ENCODE results near the gene FBXW8.

Gene FBXW8

DNA sequence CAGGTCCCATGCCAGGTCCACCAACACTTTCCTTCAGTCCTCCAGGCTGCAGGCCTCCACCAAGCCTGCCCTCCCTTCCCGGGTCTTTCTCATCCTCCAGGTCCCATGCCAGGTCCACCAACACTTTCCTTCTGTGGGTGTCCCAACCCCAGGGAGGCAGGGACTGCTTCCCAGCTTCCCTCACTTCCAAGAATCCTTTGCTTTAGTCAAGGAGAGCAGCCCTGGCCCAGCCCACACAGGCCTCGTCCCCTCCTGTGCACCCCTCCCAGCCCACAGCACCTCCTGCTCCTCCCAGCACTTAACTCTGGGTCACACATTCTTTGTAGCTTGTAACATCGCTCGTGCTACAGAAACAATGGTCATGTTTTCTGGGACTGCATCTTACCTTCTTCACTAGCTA is 115.6 kb downstream of the FBXW8 start:
- DNase-seq, result no peak

DNA sequence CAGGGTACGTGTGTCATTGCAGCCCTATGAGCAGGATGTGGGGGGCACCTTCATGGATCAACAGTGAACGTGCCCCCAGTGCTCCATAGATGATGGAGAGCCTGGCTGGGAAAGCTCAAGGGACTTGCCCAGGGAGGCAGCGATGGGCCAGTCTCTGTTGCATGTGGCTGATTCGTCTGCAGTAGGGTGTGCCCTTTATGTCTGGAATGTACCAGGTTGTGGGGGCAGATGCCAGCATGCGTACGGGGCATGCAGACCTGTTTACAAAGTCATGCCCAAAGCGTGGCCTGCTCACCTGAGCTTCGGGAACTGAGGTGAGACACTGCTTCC is 116.1 kb downstream of the FBXW8 start:
- DNase-seq, result no peak

DNA sequence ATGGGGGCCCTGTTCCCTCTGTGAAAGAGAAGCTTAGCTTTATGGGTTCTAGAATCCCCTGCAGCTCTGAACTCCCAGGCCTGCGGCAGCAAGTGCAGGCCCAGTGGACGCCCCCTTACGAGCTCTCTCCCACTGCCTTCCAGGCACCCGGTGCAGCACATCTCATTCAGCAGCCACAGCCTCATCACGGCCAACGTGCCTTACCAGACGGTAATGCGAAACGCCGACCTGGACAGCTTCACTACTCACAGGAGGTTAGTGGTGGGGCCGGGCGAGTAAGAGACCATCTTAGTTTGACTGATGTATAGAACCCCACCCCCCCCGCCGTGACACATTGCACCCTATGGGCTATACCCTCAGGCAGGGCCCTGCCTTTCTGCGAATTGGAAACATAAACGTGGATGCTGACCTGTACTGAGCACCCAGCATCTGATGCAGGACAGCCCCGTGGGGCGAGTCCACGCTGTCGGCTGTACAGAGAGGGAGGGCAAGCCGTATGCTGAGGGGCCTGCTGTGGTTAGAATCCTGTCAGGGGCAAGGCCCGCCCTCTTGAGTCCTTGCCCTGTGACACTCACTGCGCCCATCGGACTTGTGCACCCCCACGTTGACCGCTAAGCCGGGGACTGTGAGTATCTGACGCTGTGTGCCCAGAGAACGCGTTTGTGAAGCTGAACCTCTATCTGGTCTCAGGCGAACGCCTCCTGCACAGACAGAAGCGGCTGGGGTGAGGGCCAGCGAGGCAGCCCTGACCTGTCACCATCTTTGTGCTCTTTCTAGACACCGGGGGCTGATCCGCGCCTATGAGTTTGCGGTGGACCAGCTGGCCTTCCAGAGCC is 116.7 kb downstream of the FBXW8 start:
- DNase-seq, result no peak

DNA sequence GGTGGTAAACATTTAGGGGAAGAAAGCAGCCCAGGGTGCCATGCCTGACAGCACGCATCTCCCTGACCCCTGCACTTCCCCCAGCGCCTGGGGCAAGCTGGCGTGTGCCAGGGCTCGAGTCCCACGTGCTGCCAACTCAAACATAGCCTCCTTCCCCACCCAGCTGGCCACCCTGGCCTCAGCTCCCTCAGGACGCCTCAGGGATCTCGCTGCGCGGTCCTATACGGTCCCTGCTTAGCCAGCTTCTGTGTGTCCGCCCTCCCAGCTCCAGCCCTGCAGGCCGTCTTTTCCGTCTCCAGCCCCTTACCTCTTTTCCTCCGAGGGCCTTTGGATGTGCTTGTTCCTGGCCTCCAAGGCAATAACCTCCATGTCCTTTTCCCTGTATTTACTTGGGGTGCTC is 117.5 kb downstream of the FBXW8 start:
- no peak for DNase-seq

DNA sequence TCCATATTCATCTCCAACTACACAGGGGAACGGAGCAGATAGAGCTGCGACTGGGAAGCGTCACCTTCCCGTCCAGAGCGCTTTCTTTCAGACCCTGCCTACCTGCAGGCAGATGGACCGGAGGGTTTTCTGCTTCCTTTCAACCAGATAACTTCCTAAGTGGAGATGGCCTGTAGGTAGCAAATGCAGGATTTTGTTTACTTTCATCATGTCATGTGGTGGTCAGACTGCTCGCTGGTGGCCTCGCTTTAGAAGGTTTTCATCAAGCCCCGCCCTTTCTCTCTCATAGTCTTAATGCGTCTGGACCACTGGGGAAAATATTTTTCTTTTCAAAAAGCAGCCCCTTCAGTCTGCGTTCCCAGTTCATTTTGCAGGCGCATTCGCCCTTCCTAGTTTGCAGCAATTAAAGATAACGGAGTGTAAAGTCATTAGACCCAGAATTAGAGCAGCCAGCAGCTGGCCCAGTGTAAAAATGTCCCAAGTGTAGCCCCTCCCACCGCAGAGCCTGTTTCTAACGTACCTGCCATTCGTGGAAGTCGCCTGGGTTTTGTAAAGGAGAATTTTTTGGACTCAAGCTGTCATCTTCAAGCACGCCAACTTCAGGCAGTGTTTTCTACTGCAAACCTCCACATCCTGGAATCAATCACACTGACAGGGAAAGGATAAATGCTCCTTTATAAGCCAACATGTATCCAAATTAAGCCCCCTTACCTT is 119.6 kb downstream of the FBXW8 start:
- no peak for DNase-seq

DNA sequence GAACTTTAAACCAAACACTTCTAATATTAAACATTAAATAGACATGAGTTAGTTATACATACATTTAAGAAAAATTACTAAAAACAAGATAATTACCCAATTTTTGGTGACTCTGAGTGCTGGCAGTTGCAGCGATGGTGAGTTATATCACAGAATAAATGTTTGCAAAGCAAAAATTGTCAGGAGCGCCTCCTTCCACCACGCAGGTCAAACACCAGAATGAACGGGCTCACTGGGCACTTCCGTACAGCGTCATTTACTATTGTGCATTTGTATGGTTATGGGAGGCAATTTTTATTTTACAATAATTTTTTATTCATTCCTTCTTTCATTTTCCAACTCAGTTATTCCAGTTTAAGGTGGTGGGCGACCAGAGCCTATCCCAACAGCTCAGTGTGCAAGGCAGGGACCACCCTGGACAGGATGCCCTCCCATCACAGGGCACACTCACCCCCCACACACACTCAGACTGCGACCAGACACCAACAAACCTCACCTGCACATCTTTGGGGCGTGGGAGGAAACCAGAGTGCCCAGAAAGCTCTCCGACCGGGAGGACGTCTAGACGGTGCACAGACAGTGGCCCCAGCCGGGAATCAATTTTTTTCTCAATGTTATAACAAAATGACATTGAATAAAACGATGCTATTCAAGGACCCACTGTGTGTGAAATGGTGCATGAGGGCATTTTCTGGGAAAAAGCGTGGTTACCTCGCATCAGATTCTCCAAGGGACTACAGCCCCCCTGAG is 121.3 kb downstream of the FBXW8 start:
- DNase-seq, result no peak

DNA sequence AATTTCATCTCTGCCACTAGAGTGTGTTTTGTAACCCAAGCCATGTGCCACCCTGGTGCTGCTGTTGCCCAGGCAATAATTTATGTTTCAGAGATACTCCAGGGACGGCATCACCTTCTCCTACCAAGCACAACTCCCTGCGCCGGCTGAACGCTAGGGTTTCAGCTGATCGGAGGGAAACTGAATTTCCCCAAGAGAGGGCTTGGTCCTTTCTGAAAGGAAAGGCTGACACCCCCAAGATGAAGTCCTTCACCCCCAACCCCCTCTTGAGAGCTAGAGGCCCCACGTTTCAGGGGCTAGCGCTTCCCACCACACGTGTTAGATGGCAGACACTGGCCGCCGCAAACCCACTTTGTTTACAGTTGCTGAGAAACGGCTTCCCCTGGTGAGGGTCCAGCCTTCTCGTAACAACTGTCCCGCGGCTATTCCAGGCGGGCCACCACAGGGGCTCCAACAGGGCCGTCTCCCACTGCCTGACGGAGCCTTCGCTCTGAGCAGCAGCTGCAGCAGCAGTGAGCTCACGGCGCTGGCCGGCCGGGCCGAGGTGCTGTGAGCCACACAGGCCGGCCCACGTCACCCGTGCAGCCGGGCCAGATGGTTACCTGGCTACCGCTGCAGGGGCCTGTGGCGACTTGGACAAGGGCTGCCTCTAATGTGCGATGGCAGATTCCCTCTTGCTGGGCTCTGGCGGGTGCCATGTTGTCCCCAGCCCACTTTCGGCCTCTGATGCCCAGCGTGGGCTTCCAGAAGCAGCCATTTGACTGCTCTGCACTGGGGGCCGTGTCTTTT is 122.0 kb downstream of the FBXW8 start:
- no peak for DNase-seq

DNA sequence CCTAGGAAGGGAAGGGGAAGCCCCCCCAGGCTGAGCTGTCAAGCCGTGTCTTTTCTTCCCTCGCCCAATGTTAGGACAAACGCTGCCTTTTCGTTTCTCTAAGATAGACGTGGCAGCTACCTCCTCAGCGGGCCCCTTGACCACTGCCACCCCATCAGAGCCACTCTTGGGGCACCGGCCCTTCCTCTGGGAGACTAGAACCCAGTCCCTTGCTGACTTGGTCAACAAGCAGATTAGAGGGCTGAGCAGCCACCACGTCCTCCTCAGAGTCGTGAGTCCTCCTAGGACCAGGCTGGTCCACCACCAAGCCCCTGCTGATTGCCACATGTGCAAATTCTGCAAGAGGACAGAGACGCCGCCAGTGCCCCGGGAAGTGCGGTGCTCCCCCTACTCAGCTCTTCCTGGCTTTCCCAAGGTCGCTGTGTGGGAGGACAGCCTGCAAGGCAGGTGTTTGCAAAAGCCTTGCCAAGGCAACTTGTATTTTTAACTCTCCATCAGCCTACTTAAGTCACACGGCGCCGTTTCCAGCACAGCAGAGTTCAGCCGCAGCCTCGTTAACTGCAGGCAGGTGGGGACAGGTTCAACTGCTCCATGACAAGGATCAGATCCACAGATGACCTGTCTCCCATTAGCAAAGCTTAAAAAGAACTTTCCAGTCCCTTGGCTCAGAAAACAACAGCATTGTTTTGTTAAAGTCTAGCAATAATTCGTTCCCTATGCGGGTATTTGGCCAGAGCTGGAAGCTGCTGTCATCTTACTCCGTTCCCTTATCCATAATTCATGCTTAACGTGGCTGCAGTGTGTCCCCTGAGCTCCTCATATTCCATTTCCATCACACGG is 122.9 kb downstream of the FBXW8 start:
- DNase-seq, result no peak

DNA sequence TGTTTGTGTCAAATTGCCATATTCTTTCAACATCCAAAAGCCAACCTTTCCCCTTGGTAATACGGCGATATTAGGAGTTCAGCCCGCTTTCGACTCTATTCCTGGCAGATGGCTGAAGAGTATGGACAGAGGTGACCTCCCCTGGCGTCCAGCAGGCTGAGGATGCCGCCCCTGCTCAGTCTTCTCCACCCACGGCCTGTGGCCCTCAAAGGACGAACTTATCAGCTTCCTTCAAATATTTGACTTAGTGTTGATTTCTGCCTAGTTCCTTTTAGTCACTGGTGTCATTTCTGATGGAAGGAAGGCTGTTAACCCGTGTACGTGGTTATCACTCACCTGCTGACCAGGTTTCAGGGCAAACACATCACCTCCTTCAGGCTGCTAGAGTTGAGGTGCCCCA is 123.5 kb downstream of the FBXW8 start:
- no peak for DNase-seq

DNA sequence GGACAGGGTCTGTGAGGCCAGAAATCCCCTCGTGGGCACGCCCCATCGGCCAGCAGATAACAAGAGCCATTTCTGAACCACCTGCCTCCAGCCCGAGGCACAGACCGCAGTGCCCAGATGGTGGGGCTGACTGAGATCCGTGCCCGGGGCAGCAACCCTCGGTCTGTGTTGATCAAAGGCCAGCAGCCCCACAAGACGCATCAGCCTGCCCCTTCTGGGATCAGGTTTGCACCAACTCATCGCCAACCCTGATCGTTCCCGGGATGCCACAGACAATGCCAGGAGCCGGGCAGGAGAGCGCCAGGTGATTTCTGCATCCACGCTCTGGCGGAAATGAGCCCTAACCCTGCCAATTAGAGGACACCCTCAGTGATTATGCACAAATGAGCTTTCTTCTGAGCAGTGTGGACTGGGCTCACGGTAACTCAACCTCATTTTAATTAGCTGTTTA is 124.0 kb downstream of the FBXW8 start:
- no peak for DNase-seq

DNA sequence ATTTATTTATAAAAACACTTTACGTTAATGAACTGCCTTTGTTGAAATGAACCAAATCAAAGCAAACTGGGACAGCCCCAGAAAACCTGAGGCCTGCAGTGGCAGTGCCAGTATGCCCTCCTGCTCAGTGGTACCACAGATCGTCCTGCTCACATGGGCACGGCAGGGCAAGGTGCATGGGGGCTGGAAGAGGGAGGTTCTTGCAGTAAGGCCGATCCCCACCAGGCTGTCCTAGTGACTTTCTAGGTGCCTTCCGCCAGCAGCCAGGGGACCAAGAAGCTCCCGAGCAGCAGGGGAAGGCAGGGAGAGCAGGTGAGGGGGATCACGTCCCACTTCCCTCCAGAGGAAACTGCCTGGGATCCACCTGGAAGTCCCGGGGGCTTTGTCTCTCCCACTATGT is 124.5 kb downstream of the FBXW8 start:
- DNase-seq, result no peak

DNA sequence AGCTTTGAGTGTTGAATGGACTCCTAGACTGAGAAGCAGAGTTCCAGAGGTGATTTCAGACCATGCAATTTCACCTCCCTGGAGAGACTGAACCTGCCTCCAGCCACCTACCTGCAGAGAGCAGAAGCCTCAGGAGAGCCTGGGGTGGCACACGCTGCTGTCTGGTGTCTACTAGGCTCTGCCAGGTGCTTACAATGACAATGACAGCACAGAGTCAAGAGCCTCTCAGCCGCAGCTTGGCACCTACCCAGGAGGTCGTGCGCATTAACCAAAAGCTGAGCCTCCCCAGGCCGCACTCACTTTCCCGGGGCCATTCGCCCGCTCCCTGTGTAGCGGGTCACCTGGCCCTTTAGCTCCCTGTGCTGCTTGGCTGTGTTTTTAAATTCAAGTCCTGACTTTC is 125.3 kb downstream of the FBXW8 start:
- DNase-seq, result no peak

DNA sequence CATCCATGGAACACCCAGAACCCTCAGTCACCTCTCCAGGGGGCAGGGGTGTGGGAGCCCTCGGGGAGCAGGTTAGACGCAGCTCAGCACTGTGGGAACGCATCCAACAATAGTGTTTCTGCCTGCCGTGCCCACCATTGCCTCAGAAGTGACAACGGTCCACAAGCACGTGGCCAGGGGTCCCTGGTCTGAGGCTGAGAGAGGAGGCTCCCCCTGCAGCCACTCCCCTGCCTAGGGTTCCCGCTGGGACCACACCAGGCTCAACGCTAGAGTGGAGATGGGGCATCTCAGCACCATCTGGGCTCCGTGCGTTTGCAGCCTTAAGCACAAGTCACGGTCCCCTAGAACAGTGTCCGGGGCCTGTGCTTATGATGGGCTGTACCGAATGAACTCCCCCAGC is 125.8 kb downstream of the FBXW8 start:
- DNase-seq, result no peak

DNA sequence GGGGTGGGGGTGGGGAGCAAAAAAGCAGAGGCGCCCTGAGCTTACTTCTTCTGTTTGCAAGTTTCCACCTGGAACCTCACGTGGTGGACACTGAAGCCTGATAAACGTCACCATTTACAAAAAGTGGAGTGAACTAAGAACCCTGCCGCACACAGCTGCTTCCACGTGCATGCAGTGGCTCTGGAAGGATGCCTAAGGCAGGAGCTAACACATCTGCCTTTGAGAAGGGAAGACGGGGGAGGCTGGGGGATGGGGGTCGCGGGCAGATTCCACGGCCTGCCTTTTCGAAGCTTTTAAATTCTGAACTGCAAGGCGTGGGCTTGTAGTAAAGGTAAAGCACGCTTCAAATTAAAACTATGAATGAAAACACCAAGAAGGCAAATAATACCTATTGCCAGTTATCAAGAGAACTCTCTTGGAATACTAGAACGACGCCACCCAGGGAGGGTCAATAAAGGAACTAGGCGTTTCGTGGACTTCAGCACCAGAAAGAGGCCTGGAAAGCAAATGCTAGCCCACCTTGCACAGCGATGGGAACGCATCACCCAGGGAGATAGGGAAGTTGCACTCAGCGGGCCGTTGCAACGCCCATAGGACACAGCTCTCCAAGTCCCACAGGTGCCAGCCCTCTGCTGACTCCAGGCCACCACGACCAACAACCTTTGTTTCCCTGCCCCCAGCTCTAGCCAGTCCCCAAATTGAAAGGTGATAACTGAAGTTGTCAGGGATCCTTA is 126.7 kb downstream of the FBXW8 start:
- DNase-seq, result no peak

DNA sequence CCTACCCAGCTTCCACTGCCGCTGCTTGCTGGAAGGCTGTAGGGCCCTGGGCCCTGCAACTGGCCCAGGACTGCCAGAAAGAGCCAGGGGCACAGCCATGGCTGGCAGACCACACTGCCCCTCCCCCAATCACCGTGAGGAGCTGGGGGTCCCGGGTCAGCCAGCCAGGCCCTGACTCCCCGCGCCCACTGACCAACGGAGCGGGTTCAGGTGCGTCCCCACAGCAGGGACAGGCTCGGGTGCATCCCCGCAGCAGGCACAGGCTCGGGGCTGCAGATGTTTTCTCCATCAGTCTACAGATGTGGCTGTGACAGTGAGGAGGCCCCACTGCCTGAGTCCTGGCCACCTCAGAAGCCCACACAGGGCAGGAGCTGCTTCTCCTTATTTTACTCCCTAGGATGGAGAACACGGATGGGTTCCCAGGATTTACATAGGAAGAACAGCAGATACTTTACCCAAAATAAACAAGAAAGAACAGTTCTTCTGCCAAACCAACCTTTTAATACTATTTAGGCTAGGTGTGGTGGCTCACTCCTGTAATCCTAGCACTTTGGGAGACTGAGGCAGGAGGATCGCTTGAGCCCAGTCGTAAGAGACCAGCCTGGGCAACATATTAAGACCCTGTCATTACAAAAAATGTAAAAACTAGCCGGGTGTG is 127.4 kb downstream of the FBXW8 start:
- no peak for DNase-seq

DNA sequence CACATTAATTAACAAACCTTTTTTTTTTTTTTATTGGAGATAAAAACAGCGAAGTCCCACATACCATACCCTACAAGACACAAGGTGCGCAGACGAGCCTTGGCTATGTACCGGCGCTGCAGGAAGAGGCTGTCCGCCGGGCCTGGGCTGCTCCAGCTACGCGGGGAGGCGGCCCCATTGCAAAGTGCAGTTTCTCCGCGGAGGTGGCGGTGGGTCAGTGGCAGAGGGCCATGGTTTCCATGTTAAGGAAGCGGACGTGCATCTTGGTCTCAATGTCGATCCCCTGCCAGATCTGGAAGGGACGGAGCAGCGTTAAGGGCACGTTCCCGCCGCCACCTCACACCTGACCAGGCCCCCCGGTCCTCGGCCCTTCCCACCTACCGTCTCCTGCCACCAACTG is 128.2 kb downstream of the FBXW8 start:
- DNase-seq, result no peak

DNA sequence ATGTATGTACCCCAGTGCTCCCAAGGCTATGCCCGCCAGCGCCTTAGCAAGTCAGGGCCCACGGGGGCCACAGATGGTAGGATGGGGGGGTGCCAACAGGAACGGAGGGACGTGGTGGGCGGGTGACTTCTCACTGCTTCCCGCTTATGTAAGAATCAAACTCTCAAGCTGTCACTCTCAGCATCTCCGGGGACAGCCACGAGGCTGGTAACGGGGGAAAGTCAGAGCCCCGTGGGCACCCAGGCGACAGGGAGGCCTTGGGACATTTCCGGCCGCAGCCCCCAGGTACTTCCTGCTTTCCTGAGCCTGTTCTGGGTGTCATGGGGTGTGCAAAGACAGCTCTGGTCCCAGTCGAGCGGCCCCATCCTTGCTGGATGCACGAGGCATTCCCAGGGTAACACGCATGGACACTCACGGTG is 129.2 kb downstream of the FBXW8 start:
- no peak for DNase-seq

DNA sequence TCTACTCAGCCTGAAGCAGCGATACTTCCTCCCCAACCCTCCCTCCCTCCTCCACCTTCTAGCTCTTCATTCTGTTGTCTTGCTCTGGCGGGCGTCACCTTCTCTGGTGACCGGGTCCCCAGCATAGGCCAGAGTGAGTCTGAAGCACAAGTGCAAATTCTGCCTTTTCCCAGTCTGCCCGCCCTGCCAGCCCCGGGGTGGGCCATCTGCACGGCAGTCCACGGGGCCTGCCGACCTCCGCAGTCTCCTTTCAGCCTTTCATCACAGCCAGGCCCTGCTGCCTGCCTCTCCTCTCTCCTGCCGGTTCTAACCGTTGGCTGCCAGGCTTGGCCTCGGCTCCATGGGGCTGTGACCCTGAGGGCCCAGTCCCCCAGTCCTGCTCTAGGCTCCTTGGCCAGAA is 129.7 kb downstream of the FBXW8 start:
- DNase-seq, result no peak

DNA sequence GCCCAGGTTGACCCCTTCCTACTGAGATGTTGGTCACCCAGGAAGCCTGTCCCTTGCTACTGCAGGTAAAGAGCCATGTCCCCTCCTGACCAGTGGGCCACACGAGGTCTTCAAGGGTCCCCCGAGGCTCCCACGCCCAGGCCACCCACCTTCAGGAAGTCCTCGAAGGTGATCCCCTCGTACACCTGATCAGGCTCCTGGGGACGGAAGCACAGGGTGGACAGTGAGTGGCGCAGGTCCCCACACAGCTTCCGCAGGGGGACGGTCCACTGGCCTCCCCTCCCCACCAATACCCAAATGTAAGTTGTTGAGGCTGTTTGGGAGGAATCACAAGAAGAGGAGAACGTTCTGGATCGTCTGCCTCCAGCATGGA is 131.0 kb downstream of the FBXW8 start:
- DNase-seq, result no peak

DNA sequence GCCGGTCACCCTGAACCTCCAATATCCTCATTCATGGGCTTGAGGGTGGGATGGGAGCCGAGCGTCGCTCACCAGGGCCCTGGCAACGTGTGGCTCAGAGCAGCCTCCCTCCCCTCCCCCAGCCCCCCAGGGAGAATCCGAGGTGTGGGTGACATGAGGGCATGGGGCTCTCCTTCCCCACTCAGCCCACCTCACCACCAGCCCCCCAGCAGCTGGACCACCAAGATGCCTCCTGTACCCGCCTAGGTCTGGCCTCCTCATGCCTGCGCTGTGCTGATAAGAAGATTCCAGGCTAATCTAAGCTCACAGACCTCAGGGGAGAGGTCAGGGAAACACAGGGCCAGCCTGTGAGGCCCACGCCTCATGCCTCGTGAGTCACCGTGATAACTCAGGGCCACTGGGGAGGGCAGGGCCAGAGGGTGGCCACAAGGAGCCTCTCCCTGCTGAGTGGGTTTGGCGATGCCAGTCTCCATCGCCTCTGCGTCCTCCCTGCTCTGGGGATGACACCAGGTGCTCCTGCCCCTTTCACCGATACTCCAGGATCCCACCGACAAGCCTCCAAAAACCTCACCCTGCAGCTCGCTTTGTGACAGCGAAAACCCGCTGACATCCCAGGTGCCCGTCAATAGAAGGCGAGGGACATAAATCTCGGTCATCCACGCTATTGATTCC is 131.6 kb downstream of the FBXW8 start:
- DNase-seq, result no peak

Data from activated CD4-positive, CD25-positive, alpha-beta regulatory T cell (primary cell).